Mammary epithelial cell (primary cell): ENCODE measurements around the gene ZC3H12D.

Experiments
- EZH2 ChIP-seq: IDR thresholded peaks from 2 replicates; pipeline ENCODE4 v1.6.1; 2012; ENCODE audit warnings: low read length, inconsistent platforms, borderline replicate concordance
- TF ChIP-seq, protein P1 (sequence below), 2 donors: IDR thresholded peaks in 1 of 2; conservative IDR thresholded peaks in 1 of 2; 2 replicates each; pipeline ENCODE4 v1.5.1; 2011 to 2012; ENCODE audit warnings: inconsistent platforms in 2 of 2, low read length in 2 of 2, mild to moderate bottlenecking in 2 of 2, control low read depth in 1 of 2, low read depth in 1 of 2; ENCODE audit not compliant: insufficient read depth in 1 of 2; ENCODE audit errors: extremely low read depth in 1 of 2

DNA sequence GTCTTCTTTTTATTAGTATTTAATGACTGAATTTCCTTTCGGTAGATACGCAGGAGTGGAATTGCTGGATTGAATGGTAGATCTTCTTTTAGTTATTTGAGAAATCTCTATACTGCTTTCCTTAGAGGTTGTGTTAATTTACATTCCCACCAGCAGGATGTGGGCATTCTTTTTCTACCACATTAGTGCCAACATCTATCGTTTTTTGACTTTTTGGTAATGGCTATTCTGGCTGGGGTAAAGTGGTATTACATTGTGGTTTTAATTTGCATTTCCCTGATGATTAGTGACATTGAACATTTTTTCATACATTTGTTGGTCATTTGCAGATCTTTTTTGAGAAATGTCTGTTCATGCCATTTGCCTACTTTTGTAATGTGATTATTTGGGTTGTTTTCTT is 47.6 kb downstream of the ZC3H12D start:
- TF ChIP-seq, protein P1, sequence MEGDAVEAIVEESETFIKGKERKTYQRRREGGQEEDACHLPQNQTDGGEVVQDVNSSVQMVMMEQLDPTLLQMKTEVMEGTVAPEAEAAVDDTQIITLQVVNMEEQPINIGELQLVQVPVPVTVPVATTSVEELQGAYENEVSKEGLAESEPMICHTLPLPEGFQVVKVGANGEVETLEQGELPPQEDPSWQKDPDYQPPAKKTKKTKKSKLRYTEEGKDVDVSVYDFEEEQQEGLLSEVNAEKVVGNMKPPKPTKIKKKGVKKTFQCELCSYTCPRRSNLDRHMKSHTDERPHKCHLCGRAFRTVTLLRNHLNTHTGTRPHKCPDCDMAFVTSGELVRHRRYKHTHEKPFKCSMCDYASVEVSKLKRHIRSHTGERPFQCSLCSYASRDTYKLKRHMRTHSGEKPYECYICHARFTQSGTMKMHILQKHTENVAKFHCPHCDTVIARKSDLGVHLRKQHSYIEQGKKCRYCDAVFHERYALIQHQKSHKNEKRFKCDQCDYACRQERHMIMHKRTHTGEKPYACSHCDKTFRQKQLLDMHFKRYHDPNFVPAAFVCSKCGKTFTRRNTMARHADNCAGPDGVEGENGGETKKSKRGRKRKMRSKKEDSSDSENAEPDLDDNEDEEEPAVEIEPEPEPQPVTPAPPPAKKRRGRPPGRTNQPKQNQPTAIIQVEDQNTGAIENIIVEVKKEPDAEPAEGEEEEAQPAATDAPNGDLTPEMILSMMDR (conservative IDR thresholded peaks at IDR 0.05 in 1 of 2, IDR thresholded peaks at IDR 0.05 in 1 of 2; ENCODE audit: extremely low read depth in 1 of 2, insufficient read depth in 1 of 2, low read depth in 1 of 2, low read length in 2 of 2): no peak
- no peak for TF ChIP-seq EZH2
